HCEC 1CT (cell line): ENCODE results near the gene ANKRD36B.
"Not testable (repeated sequence)": the region's sequence is repeated elsewhere in the genome, so short reads cannot be mapped to it uniquely, and the experiment has no call there.

Experiments used
- DNase-seq: peaks from one replicate; pipeline ENCODE4 v3.0.0-alpha.2; 2017

The ANKRD36B gene

DNA sequence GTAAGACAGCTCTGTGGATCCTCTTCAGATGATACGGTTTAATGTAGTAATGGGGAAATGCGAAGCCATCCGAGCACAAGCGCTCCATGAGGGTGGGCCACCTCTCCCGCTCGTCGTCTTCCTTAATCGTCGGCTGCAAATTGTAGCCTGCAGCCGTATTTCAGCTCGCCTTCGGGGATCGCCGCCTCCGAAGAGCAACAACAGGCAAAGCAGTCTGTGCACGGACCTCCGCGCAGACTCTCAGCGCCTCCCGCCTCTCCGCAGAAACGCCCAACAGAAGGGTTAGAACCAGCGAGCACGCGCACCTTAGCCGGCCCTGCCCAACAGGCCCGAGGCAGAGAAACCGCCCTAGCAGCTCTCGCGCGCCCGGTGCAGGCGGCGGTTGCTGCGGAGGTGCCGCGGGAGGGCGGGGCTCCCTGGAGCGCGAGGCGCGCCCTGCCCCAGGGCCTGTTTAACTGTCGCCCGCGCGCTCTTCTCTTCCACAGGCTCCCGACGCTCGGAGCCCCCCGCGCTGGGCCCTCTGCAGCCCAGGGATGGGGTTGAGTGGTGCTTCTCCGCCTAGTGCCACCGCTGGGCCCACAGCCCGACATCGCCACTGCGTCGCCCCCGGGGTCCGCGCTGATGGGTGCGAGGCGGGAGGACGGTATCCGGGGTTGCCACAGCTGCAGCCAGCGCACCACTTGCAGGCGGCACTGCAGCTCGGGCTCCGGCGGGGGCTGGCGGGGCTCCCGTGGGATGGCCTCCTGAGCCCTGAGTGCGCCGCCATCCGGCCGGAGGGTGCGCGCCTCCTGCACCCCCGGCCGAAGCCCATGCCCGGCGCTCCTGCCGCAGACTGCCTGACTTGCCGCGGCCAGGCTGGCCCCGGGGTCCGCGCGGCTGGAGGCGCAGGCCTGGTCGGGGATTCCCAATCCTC lies at the start of gene ANKRD36B:
Gene ANKRD36B, minus strand, starts transcription at position 280 of the 913 bp plus-strand sequence. Its CDS starts 192 bp downstream, at position 88.
- peak; percentile 21 for DNase-seq

DNA sequence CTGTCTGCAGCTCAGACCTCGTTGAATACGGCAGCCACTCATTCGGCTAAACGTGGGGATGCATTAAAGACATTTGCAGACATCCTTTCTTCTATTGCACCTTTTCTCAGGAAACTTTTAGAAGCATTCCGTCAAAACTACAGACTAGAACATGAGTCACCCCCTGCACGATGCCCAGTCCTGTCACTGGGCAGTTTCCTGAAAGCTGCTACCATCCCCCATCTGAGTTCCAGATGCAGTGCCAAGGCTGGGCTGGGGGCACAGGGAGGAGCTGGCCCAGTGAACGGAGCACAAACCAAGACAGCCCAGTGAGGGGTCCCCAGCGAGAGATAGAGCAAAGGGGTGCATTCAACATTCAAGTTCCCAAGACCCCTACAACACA lies 36.4 kb upstream of the ANKRD36B start:
- not testable (repeated sequence) for DNase-seq

DNA sequence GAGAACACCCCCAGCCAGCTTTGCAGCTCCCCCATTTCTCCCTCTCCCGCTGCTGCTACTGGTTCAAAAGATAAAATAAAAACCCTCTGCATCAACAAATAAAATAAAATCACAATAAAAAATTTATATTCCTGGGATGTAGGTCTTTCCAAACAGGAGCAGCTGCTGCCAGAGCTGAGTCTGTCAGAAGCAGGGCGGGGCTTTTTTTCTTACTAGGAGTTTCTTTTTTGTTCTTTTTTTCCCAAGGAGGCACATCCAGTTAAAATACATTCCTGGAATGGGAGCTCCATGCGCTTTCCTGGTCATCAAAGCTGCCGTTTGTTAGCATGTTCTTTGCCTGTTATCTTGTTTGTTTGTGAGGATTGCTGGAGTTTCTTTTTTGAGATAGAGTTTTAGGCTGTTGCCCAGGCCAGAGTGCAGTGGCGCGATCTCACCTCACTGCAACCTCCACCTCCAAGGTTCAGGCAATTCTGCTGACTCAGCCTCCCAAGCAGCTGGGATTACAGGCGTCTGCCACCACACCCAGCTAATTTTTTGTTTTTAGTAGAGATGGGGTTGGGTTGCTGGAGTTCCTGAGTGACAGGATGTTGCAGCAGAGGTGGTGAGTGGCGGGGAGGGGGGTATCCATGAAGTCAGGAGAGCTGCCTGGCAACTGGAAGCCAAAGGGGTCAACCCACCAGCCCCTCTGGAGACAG lies 35.8 kb upstream of the ANKRD36B start:
- DNase-seq: not testable (repeated sequence)

DNA sequence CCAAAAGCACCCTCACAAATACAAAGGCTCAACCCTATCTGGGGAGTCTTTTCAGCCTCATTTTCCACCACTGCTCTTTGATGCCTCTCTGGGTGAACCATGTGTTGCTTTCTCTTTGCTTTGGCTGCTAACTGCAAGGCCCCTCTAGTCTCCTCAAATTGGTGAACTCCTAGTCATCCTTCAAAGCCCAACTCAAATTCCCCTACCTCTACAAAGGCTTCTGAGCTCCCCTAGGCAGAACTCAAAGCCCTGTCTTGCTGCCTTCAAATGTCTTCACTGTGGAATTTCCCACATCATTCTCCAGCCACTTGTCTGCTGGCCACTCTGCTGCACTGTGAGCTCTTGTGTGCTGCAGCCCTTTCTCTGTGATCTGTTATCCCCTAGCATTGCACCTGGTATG lies 33.3 kb upstream of the ANKRD36B start:
- DNase-seq: not testable (repeated sequence)

DNA sequence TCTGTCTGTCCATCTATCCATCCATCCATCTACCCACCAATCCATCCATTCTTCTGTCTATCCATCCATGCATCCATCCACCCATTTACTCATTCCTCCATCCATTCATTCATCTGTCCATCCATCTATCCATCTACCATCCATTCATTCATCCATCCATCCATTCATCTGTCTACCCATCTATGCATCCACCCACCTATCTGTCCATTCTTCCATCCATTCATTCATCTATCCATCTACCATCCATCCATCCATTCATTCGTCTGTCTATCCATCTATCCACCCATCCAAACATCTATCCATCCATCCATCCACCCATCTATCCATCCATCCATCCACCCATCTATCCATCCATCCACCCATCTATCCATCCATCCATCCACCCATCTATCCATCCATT lies 30.8 kb upstream of the ANKRD36B start:
- not testable (repeated sequence) for DNase-seq

DNA sequence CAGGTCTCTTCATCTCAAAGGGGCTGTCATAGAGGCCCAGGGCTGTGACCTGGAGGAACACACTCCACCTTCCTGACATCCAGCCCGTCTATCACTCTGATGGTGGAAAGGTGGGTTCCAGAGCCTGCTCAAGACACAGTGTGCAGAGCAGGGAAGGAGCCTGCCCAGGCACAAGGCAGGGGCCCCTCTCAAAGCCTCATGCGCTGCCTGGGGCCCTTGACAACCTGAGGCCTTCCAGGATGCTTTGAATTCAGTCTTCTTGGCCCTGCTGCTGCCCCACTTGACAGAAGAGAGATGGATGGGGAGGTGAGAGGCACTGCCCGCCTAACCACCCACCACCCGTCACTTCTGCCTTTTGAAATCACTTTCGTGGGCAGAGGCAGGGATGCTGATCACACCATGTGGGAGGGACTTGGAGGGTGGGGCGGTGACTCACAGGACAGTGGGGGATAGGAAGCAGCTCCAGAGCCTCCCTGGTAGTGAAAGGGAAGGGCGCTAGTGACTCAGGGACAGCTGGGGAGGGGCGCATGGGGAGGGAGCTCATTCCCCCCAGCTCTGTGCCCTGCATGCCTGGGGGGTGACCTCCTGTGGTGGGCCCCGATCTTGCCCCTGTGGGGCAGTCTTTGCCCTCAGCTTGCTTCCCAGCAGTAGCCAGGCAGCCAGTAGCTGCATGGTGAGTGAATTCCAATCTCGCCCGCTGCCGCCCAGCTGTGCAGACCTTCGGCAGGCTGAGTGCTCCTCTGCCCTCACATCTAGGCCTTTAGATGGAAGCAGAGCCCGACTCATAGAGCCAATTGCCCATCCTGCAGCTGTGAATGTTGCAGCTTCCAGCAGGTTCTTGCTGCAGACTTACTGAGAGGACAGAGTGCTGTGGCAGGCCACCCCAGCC lies 29.5 kb upstream of the ANKRD36B start:
- peak; percentile 36 for DNase-seq

DNA sequence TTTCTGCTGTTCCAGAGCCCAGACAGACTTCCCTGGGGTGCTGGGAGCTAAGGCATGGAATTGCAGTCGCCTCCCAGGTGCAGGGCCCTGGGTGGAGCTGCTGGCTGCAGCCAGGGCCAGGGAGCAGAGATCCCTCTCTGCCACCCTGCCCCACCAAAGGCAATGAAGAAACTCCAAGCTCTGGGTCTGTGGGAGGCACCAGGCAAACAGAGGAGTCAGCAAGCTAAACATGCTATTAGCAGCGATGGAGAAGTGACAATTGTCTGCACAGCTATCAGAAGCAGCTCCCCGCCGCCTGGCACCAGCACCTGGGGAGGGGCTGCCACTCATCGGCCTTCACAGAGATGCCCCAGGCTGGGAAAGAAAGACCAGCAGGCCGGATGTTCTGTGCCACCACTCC lies 28.2 kb upstream of the ANKRD36B start:
- DNase-seq: no peak

DNA sequence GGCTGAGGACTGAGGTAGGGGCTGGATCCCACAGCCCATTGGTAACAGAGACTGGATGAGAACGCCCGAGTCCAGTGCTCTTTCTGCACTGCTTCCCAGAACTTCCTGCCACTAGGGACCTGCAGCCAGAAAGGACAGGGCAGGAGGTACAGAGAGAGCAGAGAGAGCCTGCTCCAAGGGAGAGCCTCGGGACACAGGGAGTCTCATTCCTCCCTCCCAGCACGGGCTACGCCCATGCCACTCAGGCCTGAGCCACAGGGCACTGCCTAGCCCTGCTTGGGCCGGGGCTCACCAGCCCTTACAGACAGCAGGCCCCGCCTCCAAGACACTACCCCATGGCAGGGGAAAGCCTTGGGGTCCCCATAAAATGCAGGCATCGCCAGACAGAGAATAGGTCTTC lies 26.1 kb upstream of the ANKRD36B start:
- DNase-seq: not testable (repeated sequence)

DNA sequence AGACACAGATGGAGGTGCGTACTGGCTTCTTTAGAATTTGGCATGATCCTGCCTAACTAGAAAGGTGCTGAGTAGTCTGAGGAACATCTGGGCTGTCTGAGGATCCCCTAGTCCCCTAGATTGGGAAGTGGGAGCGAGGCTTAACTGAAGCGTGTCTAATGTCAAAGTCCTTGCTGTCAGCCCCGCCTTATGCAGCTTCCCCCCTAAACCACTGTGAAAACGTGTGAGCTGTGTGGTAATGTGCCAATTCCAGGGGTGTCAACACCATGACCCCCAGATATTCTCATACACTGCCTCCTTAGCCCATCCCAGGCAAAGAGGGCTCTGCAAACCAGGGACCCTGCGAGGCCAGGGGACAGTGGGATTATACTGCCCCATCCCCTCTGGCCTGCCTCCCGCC lies 22.2 kb upstream of the ANKRD36B start:
- DNase-seq: not testable (repeated sequence)

DNA sequence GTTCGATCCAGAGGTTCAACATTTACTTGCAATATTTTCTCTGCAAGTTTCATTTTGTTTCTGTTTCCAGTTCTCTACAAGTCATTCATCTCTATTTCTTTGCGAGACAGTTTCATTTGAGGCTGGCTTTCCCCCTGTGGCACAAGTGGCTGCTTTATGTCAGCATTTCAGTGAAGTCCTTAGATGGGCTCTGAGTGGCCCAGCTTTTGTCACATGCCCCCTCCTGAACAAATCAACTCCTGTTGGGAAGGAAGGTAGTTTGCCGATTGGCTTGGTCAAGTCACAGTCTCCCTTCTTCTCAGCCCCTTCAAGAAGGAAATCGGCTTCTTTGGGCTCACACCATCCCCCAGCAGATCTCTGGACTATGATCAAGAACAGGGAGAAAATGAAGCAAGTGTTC lies 19.1 kb upstream of the ANKRD36B start:
- DNase-seq: not testable (repeated sequence)

DNA sequence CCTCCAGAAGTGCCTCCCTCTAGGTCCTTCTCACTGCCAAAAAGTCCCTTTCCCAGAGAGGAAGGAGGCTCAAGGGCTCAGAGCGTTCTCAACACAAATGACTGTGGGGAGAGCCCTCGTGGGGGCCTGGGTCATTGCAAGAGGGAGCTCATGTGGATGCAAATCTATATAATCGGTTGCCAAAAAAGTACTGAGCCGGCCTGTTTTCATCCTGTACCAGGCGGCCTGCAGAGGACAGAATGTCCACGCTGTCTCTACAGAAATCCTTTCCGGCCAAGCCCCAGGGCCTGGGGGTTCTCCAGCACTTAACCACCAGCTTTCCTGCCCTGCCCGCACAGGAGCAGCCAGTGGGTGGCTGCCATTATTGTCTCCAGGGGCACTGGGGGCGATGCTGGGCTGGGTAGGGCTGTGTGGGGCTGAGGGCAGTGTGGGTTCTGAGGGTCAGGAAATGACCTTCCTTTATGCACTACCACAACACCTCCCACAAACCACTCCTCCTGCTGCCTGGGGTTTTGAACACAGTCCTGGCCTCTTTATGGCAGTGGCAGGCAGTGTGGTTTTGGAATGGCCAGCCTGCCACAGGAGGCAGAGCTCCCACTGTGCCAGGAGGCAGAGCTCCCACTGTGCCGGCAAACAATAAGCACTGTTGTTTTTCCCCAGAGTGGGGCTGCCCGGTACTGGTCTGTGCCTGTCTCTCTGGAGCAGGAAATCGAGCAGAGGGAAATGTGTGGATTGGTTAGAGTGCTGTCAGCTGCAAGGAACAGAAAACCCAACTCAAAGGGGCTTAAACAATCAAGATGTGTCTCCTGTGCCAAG lies 16.1 kb upstream of the ANKRD36B start:
- DNase-seq: not testable (repeated sequence)

DNA sequence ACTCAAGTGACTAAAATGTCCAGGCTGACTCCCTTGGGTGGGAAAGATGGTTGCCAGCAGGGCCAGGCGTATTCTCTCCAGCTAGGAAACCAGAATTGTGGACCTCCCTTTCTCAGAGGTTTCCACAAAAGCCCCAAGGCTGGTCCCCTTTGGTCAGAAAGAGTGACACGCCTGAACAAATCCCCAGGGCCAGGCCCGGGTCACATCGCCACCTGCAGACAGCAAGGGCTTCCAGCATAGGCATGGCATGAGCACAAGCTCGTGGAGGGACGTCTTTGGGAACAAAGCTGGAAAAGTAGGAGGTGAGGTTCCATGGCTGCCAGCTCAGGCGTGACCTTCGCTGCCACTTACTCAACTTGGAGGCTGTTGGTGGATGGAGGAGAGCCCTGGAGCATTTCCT lies 15.4 kb upstream of the ANKRD36B start:
- not testable (repeated sequence) for DNase-seq

DNA sequence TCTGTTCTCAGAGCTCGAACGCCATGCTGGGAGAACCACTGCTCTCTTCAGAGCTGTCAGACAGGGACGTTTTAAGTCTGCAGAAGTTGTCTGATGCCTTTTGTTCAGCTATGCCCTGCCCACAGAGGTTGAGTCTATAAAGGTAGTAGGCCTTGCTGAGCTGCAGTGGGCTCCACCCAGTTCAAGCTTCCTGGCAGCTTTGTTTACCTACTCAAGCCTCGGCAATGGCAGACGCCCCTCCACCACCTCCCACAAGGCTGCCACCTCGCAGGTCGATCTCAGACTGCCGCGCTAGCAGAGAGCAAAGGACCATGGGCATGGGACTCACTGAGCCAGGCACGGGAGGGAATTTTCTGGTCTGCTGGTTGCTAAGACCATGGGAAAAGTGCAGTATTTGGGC lies 11.9 kb upstream of the ANKRD36B start:
- DNase-seq: not testable (repeated sequence)

DNA sequence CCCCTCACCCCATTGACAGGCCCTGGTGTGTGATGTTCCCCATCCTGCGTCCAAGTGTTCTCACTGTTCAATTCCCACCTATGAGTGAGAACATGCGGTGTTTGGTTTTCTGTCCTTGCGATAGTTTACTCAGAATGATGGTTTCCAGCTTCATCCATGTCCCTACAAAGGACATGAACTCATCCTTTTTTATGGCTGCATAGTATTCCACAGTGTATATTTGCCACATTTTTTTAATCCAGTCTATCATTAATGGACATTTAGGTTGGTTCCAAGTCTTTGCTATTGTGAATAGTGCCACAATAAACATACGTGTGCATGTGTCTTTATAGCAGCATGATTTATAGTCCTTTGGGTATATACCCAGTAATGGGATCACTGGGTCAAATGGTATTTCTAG lies 6.5 kb upstream of the ANKRD36B start:
- DNase-seq: not testable (repeated sequence)

DNA sequence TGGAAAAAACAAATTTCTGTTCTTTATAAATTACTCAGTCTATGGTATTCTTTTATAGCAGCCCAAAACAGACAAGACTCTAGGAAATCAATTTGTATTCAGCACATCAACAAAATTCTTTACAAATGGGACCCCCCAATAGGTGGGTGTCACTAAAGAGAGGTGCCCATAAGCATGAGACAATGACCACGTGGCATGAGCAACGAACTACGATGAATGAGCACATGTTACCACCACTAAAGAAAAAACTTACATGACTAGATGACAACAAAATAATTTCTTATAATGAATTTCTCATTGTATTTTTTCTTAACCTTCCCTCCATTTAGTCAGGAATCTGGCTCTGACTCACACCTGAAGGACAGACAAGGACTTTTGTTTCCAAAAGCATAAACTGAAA lies 3.8 kb upstream of the ANKRD36B start:
- DNase-seq: not testable (repeated sequence)

DNA sequence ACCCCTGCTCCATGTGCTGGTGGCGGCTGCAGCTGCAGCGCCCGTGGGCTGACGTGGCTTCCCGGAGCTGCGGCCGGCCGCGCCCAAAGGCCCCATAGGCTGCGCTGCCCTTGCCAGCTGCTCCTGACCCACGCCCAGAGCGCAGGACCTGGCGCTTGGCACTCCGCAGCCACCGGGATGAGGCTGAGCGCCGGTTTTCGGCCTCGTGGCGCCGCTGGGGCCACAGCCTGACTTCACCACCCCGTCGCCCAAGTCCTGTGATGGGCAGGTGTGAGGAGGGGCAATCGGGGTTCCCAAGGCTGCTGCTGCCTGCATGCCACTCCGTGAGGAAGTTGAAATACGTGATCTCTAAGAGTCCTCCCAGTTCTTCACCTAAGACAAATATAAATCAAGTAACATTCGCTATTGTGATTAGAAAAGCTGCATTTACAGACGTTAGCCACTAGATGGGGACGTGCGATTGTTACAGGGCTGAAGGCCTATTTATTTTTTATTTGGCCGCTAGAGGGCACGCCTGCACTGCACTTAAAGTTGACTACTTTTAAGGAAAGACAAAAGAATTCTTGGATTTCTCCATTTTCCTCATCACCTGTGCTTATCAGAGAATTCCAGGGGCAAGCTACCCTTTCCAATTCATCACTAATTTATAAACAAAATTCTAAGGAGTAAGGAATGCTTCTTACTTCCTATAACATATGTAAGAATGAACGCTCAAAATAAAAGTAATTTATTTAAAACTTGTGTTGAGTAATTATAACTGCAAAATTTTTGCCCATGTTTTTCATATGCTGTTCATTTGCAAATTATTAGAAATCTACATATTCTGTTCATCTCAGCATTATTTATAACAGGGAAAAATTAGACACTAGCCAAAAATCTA lies 1.1 kb upstream of the ANKRD36B start:
- DNase-seq: peak; percentile 68

DNA sequence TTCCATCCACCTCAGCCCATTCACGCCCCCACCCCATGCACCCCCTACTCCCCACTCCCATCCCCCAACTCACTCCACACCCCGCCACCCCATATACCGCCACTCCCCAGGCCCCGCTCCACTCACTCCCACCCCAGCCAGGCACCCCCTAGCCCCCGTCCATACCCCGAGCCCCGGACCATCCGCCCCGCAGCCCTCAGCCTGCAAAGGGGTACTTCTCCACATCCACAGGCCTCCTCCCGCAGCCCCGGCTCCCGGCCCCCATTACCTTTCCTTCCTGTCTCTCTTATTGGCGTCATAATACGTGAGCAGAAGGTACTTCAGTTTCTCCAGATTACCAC lies 450 bp downstream of the ANKRD36B start:
- DNase-seq: not testable (repeated sequence)

DNA sequence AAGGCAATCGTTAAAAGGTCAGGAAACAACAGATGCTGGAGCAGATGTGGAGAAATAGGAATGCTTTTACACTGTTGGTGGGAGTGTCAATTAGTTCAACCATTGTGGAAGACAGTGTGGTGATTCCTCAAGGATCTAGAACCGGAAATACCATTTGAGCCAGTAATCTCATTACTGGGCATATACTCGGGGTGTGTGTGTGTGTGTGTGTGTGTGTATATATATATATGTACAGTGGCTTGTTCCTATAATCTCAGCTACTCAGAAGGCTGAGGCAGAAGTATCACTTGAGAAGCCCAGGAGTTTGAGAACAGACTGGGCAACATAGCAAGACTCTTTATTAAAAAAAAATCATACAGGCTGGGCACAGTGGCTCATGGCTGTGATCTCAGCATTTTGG lies 24.0 kb downstream of the ANKRD36B start:
- DNase-seq: not testable (repeated sequence)

DNA sequence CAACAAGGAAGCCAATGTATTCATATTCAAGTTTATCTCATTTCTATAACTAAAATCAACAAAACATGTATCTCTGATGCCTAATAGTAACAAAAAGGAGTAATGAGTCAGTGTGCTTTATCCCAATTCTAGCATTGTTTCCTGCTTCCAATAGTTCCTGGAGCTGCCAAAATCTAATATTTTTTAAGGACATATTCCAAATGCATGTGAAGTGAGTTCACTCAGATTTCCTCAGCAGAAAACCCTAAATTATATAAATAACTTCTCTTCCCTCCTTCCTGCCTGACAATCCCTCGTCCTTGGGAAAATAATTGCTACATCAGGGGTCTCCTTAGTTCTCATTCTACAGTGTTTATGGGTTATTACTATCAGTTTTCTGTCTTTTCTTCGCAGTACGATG lies 37.3 kb downstream of the ANKRD36B start:
- not testable (repeated sequence) for DNase-seq

DNA sequence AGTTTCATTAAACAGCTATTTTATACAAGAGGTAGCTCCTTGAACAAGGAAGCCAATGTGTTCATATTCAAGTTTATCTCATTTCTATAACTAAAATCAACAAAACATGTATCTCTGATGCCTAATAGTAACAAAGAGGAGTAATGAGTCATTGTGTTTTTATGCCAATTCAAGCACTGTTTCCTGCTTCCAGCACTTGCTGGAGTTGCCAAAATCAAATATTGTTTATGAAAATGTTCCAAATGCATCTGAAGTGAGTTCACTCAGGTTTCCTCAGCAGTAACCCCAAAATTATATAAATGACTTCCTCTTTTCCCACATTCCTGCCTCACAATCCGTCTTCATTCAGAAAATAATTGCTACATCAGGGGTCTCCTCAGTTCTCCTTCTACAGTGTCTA lies 39.2 kb downstream of the ANKRD36B start:
- DNase-seq: peak; percentile 77

DNA sequence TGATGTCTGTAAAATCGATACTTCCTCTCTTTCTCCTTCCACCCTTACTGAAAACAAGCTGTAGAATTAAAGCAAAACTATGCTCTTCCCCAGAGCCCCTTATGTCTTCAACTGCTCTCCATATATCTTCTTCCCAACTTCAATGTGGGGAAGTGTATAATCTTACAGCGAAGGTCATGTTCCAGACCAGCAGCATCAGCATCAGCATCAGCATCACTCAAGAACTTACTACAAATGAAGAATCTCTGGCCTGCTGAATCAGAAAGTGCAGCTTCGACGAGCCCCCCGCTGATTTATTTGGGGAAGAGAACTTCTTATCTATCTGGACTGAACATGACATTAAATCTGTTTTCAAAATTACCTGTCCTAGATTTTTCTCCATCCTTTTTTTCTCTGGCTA lies 40.6 kb downstream of the ANKRD36B start:
- not testable (repeated sequence) for DNase-seq
